HFFc6 (cell line): ENCODE data around the gene COMMD1. TPM values are rescaled to one million over a fixed set of nuclear protein-coding genes. Genes with fewer than 3 reads are reported as not detected.

ENCODE experiments used
- DNase-seq: peaks from one replicate; pipeline ENCODE4 v3.0.0-alpha.2; 2018
- H3K27ac Mint-ChIP-seq: 2 replicates; pipeline ENCODE4 v1.8.0; 2020; ENCODE audit warnings: mild to moderate bottlenecking, mixed read lengths
- H3K27me3 Mint-ChIP-seq: 2 replicates; pipeline ENCODE4 v1.8.0; 2021; ENCODE audit warnings: mild to moderate bottlenecking, moderate library complexity, mixed read lengths; ENCODE audit not compliant: insufficient read depth
- H3K36me3 Mint-ChIP-seq: 2 replicates; pipeline ENCODE4 v1.8.0; 2021; ENCODE audit warnings: low read depth, mixed read lengths
- H3K4me1 Mint-ChIP-seq: 2 replicates; pipeline ENCODE4 v1.8.0; 2020; ENCODE audit warnings: low read depth, mixed read lengths
- H3K4me3 Mint-ChIP-seq: 2 replicates; pipeline ENCODE4 v1.8.0; 2020; ENCODE audit warnings: mild to moderate bottlenecking, moderate library complexity, mixed read lengths
- H3K9me3 Mint-ChIP-seq: 2 replicates; pipeline ENCODE4 v1.8.0; 2020; ENCODE audit warnings: mild to moderate bottlenecking, mixed read lengths
- total RNA-seq, 6 experiments: library from RNA; stranded (reverse); fragmentation: NEBNext Ultra II Directional; extraction: Animal tissue kit (Norgen Biotek cat#: 25700); gene quantifications; 2 replicates in 1 of 6; 3 replicates in 5 of 6; pipeline ENCODE4 v1.2.3, GENCODE V29; 2021
- TF ChIP-seq, protein P1 (sequence below): fragments of 200-600 bp; sonication (generic); IDR thresholded peaks from 2 replicates; pipeline ENCODE4 v1.5.0; 2021; ENCODE audit warnings: antibody characterized with exemption, mild to moderate bottlenecking

The COMMD1 gene
- total RNA-seq, 6 experiments from 2014 or later: 41.1 to 53.6 (median 48.3) TPM

DNA sequence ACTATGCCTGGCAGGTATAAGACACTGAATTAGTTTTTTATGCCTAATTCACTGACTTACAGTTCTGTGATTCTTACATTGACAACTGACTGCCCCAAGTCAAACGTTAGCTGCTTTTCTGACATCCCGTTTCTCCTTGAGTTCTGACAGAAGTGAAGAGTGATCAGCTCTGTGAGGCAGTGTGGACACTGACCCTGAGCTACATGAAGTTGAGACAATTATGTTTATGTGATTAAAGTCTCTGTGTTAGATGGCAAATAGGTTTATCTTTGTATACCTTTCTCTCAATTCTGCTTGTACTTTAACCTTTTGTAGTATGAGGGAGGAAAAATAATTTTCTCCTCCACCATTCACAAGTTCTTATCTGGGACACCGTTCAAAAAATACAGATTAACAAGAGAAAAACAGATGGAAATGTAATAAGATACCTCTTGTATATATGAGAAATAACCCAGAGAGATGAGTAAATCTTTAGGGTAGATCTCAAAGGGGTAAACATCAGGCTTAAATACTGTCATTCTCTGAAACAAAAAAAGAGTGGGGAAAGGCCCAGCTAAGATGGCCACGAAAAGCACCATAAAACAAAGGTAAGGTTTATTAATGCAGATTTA is 205.0 kb downstream of the COMMD1 start:
- Mint-ChIP-seq H3K4me1 (peaks cover 8% of the 10 kb centered on the region), H3K4me3 (no peak overlapping the region), H3K27ac (no peak overlapping the region), H3K27me3 (no peaks in the 10 kb centered on the region), H3K36me3 (no peaks in the 10 kb centered on the region), H3K9me3 (no peaks in the 10 kb centered on the region)
- TF ChIP-seq, protein P1, sequence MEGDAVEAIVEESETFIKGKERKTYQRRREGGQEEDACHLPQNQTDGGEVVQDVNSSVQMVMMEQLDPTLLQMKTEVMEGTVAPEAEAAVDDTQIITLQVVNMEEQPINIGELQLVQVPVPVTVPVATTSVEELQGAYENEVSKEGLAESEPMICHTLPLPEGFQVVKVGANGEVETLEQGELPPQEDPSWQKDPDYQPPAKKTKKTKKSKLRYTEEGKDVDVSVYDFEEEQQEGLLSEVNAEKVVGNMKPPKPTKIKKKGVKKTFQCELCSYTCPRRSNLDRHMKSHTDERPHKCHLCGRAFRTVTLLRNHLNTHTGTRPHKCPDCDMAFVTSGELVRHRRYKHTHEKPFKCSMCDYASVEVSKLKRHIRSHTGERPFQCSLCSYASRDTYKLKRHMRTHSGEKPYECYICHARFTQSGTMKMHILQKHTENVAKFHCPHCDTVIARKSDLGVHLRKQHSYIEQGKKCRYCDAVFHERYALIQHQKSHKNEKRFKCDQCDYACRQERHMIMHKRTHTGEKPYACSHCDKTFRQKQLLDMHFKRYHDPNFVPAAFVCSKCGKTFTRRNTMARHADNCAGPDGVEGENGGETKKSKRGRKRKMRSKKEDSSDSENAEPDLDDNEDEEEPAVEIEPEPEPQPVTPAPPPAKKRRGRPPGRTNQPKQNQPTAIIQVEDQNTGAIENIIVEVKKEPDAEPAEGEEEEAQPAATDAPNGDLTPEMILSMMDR: no peak
- DNase-seq: no peak

DNA sequence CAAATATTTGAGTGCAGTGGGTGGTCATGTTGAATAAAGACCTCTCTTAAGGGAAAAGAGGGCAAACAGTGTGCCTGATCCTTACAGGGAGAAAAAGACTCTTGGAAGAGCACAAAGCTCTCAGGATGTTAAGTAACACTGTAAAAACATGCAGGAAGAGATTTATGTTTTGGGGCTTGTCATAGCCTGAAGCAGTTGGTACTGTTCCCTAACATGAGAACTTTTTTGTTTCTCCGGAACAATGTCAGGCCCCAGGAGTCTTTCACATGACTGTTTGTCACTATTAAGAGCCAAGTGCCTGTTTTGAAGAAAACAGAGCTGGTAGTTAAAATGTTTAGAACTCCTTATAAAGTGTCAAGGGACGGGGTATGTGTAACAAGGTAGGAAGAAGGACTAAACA is 206.7 kb downstream of the COMMD1 start:
- DNase-seq: peak; percentile 17
- H3K27ac Mint-ChIP-seq: no peak overlapping the region
- H3K36me3 Mint-ChIP-seq: no peaks in the 10 kb centered on the region
- TF ChIP-seq, protein P1: no peak
- H3K4me3 Mint-ChIP-seq: no peak overlapping the region
- no peaks in the 10 kb centered on the region for H3K27me3 Mint-ChIP-seq
- no peaks in the 10 kb centered on the region for H3K9me3 Mint-ChIP-seq
- peaks cover 8% of the 10 kb centered on the region for H3K4me1 Mint-ChIP-seq

DNA sequence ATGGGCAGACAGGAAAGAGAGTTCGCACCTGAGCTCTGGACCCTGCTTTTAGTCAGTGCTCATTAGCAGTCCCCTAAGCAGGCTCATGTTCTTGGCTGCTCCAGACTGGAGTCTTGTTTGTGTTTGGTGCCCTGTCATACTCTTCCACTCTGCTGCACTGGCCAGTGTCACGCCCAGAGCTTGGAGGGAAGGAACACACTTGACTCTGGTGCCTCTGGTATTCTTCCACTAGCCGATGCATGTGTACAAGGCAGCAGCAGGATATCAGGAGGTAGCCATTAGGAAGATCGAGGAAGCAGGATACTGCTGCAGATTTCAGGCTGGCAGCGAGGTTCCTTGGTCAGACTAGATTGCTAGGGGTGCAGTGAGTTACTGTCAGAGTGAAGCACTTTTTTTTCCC is 209.1 kb downstream of the COMMD1 start:
- 0 out of 2 replicates have a peak, but pooled peaks cover 2% of the 10 kb centered on the region for H3K27me3 Mint-ChIP-seq
- no peak overlapping the region for H3K27ac Mint-ChIP-seq
- DNase-seq: no peak
- H3K4me1 Mint-ChIP-seq: peaks cover 15% of the 10 kb centered on the region
- no peaks in the 10 kb centered on the region for H3K36me3 Mint-ChIP-seq
- no peak overlapping the region for H3K4me3 Mint-ChIP-seq
- TF ChIP-seq, protein P1: no peak
- H3K9me3 Mint-ChIP-seq: no peaks in the 10 kb centered on the region

DNA sequence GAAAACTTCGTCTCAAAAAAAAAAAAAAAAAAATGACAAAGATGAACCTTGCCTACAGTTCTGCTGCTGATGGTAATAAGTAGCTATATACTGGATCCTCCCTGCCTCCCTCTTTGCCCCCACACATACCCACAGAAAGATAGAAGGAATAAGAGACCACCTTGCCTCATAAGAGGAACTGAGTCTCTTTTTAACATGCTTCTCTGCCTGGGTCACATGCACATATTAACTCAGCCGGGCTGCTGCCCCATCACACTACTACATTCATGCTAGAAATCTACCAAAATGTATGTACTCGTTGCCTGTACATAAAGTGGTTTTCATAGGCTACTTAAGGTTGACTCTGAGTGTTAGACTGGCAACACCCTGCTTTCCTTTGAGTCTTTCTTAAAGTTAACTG is 211.5 kb downstream of the COMMD1 start:
- 0 out of 2 replicates have a peak, but pooled peaks cover 2% of the 10 kb centered on the region for H3K27me3 Mint-ChIP-seq
- TF ChIP-seq, protein P1: no peak
- H3K4me1 Mint-ChIP-seq: peaks cover 13% of the 10 kb centered on the region
- H3K36me3 Mint-ChIP-seq: no peaks in the 10 kb centered on the region; the same call in 1 of the 2 replicates
- H3K9me3 Mint-ChIP-seq: no peaks in the 10 kb centered on the region
- H3K27ac Mint-ChIP-seq: no peak overlapping the region
- no peak for DNase-seq
- H3K4me3 Mint-ChIP-seq: no peak overlapping the region

DNA sequence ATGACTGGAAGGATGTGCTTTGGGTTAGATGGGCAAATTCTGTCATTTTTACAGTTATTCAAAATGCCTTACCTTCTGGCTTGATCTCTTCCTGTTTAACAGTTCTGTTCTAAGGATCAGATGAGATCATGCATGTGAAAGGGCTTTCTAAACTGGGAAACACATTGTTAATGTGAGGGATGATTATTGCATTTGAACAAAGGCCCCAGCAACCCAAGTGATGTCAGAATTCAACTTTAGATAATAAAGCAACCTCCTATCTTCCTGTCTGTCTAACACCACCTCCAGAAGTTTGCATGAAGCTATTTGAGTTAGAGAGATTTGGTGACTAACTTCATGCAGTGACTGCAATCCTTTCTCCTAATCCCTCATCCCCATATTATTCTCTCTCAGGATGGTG is 212.7 kb downstream of the COMMD1 start:
- H3K27me3 Mint-ChIP-seq: 0 out of 2 replicates have a peak, but pooled peaks cover 2% of the 10 kb centered on the region
- H3K9me3 Mint-ChIP-seq: no peaks in the 10 kb centered on the region
- no peak for DNase-seq
- H3K27ac Mint-ChIP-seq: no peak overlapping the region
- TF ChIP-seq, protein P1: no peak
- peaks cover 7% of the 10 kb centered on the region; the same call in 1 of the 2 replicates for H3K4me1 Mint-ChIP-seq
- no peaks in the 10 kb centered on the region; the same call in 1 of the 2 replicates for H3K36me3 Mint-ChIP-seq
- H3K4me3 Mint-ChIP-seq: no peak overlapping the region
